HEK293T (cell line): ENCODE results near the gene CEP20.

ENCODE experiments used
- CTCF ChIA-PET: fragments of 350-600 bp; formaldehyde crosslinking; extraction: SDS; loops from one replicate; lab custom pipeline; 2021; ENCODE audit warnings: antibody characterized with exemption, inconsistent platforms; lab: Yijun Ruan, JAX
- POLR2A ChIA-PET: fragments of 350-600 bp; formaldehyde crosslinking; extraction: SDS; loops from one replicate; lab custom pipeline; 2020; ENCODE audit warnings: antibody characterized with exemption, inconsistent platforms; lab: Yijun Ruan, JAX
- DNase-seq: peaks from one replicate; pipeline ENCODE4 v3.0.0; 2012; ENCODE audit warnings: mixed read lengths; ENCODE audit errors: extremely low spot score
- ARNT ChIP-seq: fragments of 450-650 bp; IDR thresholded peaks from 2 replicates; pipeline ENCODE4 v1.6.1; 2017; ENCODE audit warnings: mild to moderate bottlenecking
- BHLHE40 ChIP-seq: fragments of 450-650 bp; IDR thresholded peaks from 2 replicates; pipeline ENCODE4 v1.6.1; 2016; ENCODE audit warnings: mild to moderate bottlenecking, moderate library complexity, borderline replicate concordance
- CTBP1 ChIP-seq: fragments of 450-650 bp; IDR thresholded peaks from 2 replicates; pipeline ENCODE4 v1.6.1; 2016; ENCODE audit warnings: borderline replicate concordance
- ELF4 ChIP-seq: fragments of 450-650 bp; IDR thresholded peaks from 2 replicates; pipeline ENCODE4 v1.6.1; 2017; ENCODE audit warnings: antibody characterized with exemption
- FOXA1 ChIP-seq: fragments of 450-650 bp; IDR thresholded peaks from 2 replicates; pipeline ENCODE4 v1.6.1; 2016; ENCODE audit warnings: mild to moderate bottlenecking
- FOXK2 ChIP-seq: fragments of 450-650 bp; IDR thresholded peaks from 2 replicates; pipeline ENCODE4 v1.6.1; 2016; ENCODE audit warnings: mild to moderate bottlenecking
- FOXM1 ChIP-seq: fragments of 450-650 bp; IDR thresholded peaks from 2 replicates; pipeline ENCODE4 v1.6.1; 2017; ENCODE audit warnings: mild to moderate bottlenecking, borderline replicate concordance
- HDGF ChIP-seq: fragments of 450-650 bp; IDR thresholded peaks from 2 replicates; pipeline ENCODE4 v1.6.1; 2017; ENCODE audit warnings: antibody characterized with exemption, borderline replicate concordance
- L3MBTL2 ChIP-seq: fragments of 450-650 bp; conservative IDR thresholded peaks from 2 replicates; pipeline ENCODE4 v1.6.1; 2016; ENCODE audit warnings: mild to moderate bottlenecking
- LEF1 ChIP-seq: fragments of 450-650 bp; IDR thresholded peaks from 2 replicates; pipeline ENCODE4 v1.6.1; 2017; ENCODE audit warnings: mild to moderate bottlenecking, borderline replicate concordance
- NFRKB ChIP-seq: fragments of 450-650 bp; IDR thresholded peaks from 2 replicates; pipeline ENCODE4 v1.6.1; 2016; ENCODE audit warnings: mild to moderate bottlenecking, moderate library complexity
- PKNOX1 ChIP-seq: fragments of 450-650 bp; IDR thresholded peaks from 2 replicates; pipeline ENCODE4 v1.6.1; 2016
- SP1 ChIP-seq: fragments of 450-650 bp; IDR thresholded peaks from 2 replicates; pipeline ENCODE4 v1.6.1; 2017
- SUZ12 ChIP-seq: fragments of 450-650 bp; IDR thresholded peaks from 2 replicates; pipeline ENCODE4 v1.6.1; 2016; ENCODE audit warnings: mild to moderate bottlenecking
- TARDBP ChIP-seq: fragments of 450-650 bp; IDR thresholded peaks from 2 replicates; pipeline ENCODE4 v1.6.1; 2016
- ZNF384 ChIP-seq: fragments of 450-650 bp; IDR thresholded peaks from 2 replicates; pipeline ENCODE4 v1.6.1; 2016

CEP20 gene

GRCh38 chr16:15858921-15859668, 29.3 kb downstream of the CEP20 start:
- ChIA-PET CTCF (interaction anchor here (0.6 to 1.0 kb wide), 2 partner anchors 16 to 102 kb away, joined by 3 to 5 read pairs; no protein-coding TSS in a partner anchor), POLR2A (interaction anchor here (1.2 kb wide), 1 partner anchor 29 kb away, joined by 4 read pairs; the partner anchor contains the start of gene CEP20)
- DNase-seq, result no peak

GRCh38 chr16:15857724-15858560, 30.5 kb downstream of the CEP20 start:
- no peak for TF ChIP-seq FOXA1
- CTCF ChIA-PET, result no interaction called here
- POLR2A ChIA-PET, result interaction anchor here (1.2 kb wide), 1 partner anchor 30 kb away, joined by 4 read pairs; the partner anchor contains the start of gene CEP20
- DNase-seq, result no peak

More at GRCh38 chr16:15858921-15859668, 29.3 kb downstream of the CEP20 start:
- no peak for TF ChIP-seq ARNT
- no peak for TF ChIP-seq HDGF
- no peak for TF ChIP-seq SP1
- no peak for TF ChIP-seq FOXK2
- TF ChIP-seq TARDBP, result no peak
- TF ChIP-seq PKNOX1, result no peak
- TF ChIP-seq FOXM1, result no peak
- TF ChIP-seq FOXA1, result no peak
- no peak for TF ChIP-seq L3MBTL2
- no peak for TF ChIP-seq ZNF384
- no peak for TF ChIP-seq BHLHE40
- TF ChIP-seq NFRKB, result no peak
- TF ChIP-seq ELF4, result no peak
- no peak for TF ChIP-seq LEF1
- no peak for TF ChIP-seq CTBP1
- TF ChIP-seq SUZ12, result no peak

- CTCF ChIA-PET, result no interaction called here
- no peak for DNase-seq
- POLR2A ChIA-PET, result interaction anchor here (1.2 kb wide), 1 partner anchor 31 kb away, joined by 4 read pairs; the partner anchor contains the start of gene CEP20
- TF ChIP-seq LEF1 (no peak), ARNT (no peak), CTBP1 (no peak), ELF4 (no peak), TARDBP (no peak), PKNOX1 (no peak), FOXA1 (no peak), SP1 (no peak)
Observed at GRCh38 chr16:15856901-15857698, 31.3 kb downstream of the CEP20 start, which contains the start of gene MYH11. Gene MYH11, minus strand, starts transcription at chr16:15857028. Its CDS starts 18,776 bp downstream, at chr16:15838252.

- DNase-seq, result no peak
- ChIA-PET CTCF (no interaction called here), POLR2A (interaction anchor here (1.2 kb wide), 1 partner anchor 32 kb away, joined by 4 read pairs; the partner anchor contains the start of gene CEP20)
Observed at GRCh38 chr16:15856182-15856581, 32.2 kb downstream of the CEP20 start.

More at GRCh38 chr16:15856182-15856581, 32.2 kb downstream of the CEP20 start:
- TF ChIP-seq FOXM1 (no peak), ZNF384 (no peak), BHLHE40 (no peak), SP1 (no peak), ARNT (no peak), CTBP1 (no peak), TARDBP (no peak), LEF1 (no peak), FOXK2 (no peak), PKNOX1 (no peak), FOXA1 (no peak), ELF4 (no peak), NFRKB (no peak), SUZ12 (no peak), L3MBTL2 (no peak)
